ACHN (cell line): ENCODE data around the gene ZNF362.

Source experiments
- DNase-seq: peaks from one replicate; pipeline ENCODE4 v3.0.0-alpha.2; 2015
- in situ Hi-C: cut with HindIII; loops from 2 replicates; pipeline ENCODE4 v1.10.0; 2017; ENCODE audit warnings: low sequenced_read_pairs, low pct_ligation_motif_present, low pct_unique_long_range_greater_than_20kb

ZNF362 gene

DNA sequence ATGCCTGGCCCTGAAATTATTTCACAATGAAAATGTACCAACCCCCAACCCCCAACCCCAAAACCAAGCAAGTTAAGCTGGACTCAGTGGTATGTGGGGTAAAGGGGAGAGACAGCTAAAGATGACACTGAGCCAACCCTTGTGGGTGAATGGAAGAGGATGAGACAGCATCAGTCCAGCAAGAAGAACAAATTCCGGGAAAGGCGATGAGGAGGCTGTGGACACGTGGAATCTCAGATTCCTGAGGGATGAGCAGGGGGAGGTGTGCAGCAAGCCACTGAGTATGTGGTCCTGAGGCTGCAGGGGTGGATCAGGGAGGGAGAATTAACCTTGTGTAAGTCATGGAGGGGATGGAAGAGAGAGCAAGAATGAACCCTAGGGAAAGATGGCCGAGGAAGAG is 14.4 kb upstream of the ZNF362 start:
- in situ Hi-C loops, result no loop called here
- DNase-seq, result no peak

DNA sequence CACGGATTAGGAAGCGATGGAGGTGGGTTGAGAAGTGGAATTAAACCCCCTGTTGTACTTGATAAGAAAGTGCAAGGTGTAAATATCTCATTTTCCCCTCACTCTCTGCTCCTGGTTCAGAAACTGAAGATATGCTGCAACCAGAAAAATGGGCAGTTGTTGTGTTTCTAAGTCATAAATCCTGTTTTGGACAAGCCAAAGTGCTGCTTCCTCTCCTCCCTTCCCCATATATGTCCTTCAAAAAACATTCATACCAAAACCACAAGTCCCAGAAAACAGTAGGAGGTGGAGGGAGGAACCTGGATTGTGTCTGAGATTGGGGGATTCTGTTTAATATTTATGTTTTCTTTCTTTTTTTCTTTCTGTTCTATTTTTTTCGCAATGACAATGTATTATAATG is 13.6 kb upstream of the ZNF362 start:
- in situ Hi-C loops, result no loop called here
- DNase-seq, result no peak

DNA sequence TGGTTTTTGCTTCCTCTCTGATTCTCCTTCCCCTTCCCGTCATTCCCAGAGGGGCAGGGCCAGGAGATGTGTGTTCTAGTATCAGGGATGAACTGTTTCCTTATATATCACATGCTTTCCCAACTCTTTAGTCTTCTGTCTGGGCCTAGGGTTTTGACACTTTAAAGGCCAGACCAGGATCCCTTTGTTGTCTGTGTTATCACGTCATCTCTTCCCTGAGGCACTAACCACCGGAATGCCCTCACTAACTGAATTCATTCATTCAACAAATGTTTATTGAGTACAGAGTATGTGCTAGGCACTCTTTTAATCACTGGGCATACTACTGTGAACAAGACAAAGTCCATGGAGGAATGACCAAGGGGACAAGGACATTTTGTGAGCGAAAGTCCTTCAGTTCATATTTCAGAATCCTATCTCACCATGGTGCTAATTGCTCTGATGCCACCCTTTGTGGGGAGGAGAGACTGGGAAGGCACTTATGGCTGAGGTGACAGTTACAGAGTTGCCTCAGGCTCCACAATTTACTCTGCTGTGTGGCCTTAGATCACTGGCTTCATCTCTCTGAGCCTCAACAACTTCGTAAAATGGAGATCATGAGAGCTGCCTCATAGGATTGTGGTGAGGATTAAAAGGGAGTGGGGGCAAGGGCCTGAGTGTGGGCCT is 12.0 kb upstream of the ZNF362 start:
- in situ Hi-C loops, result no loop called here
- DNase-seq, result no peak

DNA sequence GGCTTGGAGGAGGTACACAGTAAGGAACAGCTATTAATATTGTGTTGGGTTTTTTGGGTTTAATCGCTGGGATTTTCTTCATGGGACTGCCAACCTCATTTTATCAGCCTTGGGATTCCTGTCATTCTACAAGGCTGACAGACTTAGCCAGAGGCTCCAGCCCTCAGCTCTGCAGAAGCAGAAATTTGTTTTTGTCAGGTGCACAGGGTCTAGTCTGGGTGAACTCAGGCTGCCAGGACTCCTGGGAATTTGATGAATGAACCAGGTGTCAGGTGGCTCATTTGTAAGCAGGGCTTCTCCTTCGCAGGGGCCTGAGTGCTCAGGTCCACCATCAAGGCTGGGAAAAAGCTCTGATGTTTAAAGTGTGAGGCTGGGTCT is 11.5 kb upstream of the ZNF362 start:
- DNase-seq, result no peak
- in situ Hi-C loops, result no loop called here

DNA sequence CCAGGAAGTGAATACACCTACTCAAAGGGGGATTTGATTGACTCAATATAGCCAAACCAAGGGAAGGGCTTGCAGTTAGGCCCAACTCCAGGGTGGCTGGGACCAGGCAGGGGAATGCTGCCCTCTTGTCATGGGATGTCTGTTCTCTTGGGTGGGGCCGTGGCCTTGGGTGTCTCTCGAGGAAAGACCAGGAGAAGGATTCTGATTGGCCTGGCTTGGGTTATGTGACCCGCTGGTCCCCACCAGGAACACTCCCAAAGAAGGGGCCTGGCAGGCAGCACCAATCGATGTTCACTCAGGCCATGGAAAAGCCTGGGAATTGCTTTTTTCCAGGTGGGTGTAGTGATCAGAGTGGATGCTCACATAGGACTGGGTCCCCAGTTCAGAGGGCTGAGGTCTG is 10.1 kb upstream of the ZNF362 start:
- in situ Hi-C loops, result no loop called here
- no peak for DNase-seq

DNA sequence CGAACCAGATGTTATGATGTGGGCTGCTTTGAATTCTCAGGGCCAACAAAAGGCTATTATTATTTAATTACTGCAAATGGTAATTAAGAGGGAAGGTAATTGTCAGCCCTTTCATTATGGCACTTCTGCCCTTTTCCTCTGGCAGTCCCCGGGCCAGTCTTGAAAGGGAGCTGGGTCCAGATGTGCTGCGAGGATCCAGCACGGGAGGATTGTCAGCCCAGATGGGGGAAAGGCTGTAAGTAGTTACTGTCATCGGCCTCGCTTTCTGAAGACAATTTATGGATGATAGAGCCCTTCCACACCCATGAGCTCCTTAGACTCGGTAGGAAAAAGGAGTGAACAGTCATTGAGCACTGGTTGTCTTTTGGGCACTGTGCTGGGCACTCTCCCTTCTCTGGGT is 8.7 kb upstream of the ZNF362 start:
- DNase-seq, result no peak
- in situ Hi-C loops, result no loop called here

DNA sequence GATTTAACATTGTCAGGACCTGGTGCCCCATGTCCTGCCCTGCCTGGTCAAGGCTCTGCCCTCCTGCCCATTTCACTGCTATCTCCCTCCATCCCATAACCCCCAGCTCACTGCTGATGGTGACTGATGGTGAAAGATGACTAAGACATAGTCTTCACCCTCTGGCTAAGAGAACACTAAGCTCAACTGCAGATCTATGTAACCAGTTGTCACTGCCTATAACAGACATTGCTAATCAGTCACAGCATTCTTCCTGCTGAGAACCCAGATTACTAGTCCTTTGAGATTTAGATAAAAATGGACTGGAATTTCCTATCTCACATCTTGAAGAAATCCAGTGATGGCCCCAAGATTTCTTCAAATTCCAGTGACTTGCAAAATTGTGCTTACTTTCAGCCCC is 8.0 kb upstream of the ZNF362 start:
- DNase-seq, result no peak
- in situ Hi-C loops, result no loop called here

DNA sequence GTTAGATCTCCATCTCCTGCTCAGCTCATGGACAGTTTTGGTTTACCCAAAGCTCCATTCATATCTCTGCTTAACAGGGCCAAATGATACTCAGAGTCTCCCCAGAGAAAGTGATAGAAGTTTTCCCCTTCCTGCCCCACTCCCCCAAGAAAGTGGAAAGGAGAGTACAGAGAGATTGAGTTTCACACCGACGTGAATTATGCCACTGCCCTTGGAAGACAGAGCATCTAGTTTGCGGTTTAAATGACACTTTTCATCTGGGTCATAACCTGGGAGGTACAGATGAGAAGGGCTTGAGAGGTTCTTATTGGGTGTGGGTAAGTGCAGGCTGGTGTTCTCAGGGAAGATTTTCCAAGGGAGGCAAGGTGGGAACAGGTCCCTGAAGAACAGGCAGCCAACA is 6.9 kb upstream of the ZNF362 start:
- in situ Hi-C loops, result no loop called here
- no peak for DNase-seq

DNA sequence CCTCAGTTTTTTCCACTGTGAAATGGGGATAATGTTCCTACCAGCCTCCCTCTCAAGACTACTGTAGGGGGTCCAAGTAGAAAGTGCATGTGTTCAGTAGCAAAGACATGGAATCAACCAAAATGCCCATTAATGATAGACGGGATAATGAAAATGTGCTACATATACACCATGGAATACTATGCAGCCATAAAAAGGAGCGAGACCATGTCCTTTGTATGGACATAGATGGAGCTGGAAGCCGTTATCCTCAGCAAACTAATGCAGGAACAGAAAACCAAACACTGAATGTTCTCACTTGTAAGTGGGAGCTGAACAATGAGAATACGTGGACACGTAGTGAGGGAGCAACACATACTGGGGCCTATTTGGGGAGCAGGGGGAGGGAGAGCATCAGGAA is 6.1 kb upstream of the ZNF362 start:
- DNase-seq, result no peak
- in situ Hi-C loops, result no loop called here

DNA sequence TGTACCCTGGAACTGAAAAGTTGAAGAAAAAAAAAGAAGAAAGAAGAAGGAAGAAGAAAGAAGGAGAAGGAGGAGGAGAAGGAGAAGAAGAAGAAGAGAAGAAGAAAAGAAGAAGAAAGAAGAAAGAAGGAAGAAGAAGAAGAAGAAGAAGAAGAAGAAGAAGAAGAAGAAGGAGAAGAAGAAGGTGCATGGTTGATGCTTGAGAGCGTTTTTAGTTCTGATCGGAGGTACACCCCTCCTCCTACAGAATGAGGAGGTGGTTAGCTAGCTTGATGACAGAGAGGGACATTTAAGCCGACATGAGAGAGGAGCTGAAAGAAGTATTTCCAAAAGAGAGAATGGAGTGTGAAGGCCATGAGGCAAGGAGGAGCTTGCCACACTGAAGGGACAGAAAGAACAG is 5.6 kb upstream of the ZNF362 start:
- in situ Hi-C loops, result no loop called here
- no peak for DNase-seq

DNA sequence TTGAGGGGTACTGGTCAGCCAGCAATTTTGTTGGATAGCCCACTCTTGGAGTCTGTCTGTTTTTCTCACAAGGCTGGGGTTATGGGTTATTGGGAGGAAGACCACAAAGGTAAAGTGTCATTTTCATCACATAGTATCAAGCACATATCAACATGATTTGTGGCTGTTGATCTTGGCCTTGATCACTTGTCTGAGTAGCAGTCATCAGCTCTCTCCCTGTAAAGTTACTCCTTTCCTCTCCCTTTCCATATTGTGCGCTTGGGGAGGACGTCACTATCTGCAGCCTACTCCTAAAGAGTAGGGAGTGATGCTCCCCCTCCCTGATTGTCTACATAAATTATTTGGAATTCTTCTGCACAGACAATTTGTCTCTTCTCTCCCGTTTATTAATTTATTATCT is 1.8 kb upstream of the ZNF362 start:
- no peak for DNase-seq
- in situ Hi-C loops, result no loop called here

DNA sequence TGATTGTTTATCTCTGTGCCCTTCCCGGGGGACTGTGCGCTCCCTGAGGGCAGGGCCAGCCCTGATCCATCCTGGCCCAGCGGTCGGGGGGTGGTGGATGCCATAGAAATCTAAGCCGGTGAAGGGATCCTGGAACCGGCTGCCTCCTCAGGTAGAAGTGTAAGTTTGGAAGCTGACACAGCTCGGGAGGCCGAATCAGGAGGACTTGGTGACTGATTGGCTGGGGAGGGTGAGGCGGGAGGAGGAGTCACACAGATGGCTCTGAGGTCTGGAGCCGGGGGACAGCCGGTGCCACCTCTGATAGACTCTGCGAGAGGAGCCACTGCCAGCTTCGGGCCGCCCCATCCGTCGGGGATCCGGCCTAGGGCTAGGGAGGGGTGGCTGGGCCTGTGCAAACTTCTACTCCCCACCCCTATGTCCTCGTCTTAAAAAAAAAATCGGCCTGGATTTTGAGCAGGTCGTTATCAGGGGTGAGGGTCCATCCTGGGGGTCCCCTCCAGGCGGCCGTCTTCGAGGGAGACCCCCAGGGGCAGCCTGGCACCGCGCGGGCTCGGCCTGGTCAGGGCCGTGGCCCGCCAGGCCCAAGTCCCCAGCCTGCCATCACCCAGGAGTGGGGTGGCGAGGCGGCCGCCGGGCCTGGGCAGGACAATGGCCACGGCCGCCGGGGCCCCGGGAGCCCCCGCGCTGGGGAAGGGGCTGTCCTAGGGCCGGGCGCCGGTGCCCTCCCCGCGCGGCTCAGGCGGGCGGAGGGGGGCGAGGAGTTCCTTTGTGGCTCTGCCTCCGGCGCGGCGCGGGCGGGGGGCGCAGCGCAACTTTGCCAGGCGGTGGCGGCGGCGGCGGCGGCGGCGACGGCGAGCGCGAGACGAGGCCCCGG is 708 bp upstream of the ZNF362 start:
- no peak for DNase-seq
- in situ Hi-C loops, result no loop called here

DNA sequence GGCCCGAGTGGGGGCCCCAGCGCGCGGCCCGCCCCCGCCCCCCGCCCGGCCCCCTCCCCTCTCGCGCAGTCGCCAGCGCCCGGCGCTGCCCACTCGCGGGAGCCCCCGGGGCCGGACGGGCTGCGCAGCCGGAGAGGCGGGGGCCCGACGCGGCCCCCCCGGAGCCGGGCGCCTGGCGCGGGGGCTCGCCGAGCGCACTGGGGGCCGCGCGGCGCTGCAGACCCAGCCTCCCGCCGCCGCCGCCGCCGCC is 146 bp upstream of the ZNF362 start:
- in situ Hi-C loops, result no loop called here

DNA sequence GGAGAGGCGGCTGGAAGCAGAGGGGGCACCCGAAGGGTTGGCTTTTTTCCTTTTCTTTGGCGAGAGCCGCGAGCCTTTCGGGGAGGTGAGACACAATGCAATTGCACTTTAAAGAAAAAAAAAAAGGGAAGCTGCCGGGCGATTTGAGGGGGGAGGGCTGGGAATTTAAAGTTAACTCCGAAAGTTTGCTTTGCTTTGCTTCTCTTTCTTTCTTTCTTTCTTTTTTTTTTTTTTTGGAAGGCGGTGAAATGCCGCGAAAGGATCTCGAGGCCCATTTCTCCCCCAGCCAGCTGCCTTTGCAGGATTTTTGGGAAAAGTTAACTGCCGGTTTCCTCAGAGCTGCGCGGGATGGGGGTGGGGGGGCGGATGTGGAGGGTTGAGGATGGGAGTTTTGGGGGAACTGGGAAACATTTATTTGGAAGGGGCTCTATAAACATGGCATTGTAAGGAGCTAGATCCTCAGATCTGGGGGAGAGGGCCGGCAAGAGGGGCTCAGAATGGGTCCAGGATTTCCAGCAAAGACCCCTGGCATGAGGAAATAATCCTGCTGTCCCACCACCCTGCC is 997 bp downstream of the ZNF362 start:
- no peak for DNase-seq
- in situ Hi-C loops, result no loop called here

More for the DNA sequence above, 146 bp upstream of the ZNF362 start:
- DNase-seq, result no peak

DNA sequence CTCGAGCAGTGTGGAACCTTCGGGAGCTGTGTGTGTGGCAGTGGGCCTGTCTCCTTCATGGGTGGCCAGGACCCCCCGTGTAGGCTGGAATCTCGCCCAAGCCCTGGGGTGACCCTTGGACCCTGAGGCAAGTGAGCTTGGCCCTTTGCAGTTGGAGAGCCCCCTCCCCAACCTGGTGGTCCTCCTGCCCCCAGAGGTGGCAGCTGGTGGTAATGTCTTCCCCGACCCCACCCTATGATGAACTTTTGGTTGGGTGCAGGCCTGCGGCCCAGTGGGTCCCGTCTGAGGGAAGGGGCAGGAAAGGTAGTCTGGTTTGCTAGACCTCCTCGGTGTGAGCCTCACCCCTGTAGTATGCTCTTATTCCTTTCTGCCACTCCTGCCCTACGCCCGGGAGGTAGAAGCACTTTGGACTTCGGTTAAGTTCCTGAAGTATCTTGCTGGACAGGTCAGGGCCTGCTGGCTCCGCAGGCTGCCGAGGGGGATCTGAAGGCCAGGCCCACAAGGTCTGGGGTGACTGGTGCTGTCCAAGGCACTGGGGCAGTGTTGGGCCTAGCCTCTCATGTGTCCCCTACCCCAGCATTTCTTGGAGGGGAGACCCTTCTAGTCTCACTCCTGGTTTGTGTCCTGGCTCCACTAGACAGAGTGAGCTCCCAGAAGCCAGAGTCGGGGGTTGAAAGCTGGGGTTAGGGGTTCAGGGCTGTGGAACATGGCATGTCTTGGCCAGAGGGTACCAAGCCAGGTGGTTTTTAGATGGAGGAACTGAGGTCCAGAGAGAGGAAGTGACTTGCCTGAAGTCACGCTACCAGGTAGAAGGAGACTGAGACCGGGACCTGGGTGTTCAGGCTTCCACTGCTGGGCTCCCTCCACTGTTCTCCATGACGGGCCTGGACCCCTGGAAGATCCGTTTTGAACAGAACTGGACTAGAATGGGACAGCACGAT is 1.8 kb downstream of the ZNF362 start:
- in situ Hi-C loops, result no loop called here
- DNase-seq, result no peak

DNA sequence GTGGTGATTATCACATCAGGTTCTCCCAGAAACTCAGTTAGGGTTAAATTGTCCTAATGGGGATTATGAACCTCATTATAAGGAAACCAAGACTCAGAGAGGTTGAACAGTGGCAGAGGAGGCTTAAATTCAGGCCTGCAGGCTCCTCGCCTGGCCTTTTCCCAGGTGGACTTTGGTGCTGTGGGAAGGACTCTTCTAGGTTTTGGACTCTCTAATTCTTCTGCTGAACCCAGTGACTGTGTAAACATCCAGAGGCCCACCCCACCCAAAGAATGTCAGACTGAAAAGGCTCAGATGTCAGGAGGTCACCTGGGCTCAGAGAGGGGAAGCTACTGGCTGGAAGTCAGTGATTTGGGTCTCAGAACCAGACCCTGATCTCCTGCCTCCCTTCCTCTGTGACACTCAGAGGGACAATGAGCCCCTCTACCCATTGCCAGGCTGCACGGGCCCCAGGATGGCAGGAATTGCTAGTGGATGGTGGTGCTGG is 2.5 kb downstream of the ZNF362 start:
- no peak for DNase-seq
- in situ Hi-C loops, result no loop called here

DNA sequence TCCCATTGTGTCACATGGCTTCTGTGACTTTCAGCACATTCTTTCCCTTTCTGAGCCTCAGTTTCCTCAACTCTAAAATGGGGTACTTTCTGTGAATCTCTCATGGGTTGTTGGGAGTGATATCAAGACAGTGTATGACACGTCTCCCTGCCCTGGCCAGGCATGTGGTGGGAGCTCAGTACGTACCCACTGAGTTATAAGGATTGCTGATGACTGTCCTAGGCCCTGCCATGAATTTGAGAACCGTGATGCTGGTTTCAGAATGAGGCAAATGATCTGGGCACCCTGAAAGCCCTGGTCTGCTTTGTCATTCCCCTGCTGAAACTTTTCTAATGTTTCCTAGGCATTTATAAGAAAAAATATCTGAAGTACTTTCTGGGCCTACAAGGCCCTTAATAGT is 3.6 kb downstream of the ZNF362 start:
- DNase-seq, result no peak
- in situ Hi-C loops, result no loop called here

DNA sequence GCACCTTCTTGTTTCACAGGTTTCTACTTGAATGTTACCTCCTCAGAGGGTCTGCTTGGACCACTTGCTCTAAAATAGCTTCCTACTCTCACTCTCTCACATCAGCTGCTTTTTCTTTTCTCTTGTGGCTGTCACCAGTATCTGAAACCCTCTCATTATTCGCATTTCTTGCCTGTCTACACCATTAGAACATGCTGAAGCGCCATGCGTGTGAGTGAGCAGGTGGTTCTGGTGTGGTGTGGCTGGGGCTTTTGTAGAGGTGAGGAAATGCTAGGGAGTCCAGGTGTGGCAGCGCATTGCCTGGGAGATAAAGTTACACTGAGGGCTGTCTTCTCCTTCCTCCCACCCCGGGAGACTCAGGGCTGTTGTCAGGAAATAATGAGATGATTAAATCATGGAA is 4.1 kb downstream of the ZNF362 start:
- DNase-seq, result no peak
- in situ Hi-C loops, result no loop called here

DNA sequence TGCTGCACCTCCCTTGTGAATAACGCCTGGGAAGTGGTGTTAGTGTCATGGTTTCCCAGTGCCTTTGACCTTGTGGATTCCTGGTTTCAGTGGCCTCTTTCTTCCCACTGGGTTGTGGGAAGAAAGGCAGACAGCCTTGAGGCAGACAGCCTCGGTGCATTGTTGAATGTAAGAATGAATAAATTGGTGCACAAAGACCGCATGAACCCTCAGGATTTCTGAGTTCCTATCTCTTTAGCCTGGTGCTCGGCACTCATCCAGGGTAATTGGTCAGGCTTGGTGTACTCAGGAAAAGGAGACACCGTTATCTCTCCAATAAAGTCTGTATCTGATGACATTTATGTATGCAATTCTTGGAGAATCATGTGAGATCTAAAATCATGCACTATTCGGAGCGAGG is 5.1 kb downstream of the ZNF362 start:
- DNase-seq, result no peak
- in situ Hi-C loops, result no loop called here
